NT2/D1 (cell line): Measurements from ENCODE around the gene INTS6L.

Experiments
- SUZ12 ChIP-seq: IDR thresholded peaks from 2 replicates; pipeline ENCODE4 v1.6.1; 2011; ENCODE audit not compliant: insufficient read length, insufficient read depth; ENCODE audit errors: extremely low read depth
- YY1 ChIP-seq: IDR thresholded peaks from 2 replicates; pipeline ENCODE4 v1.6.1; 2011; ENCODE audit not compliant: insufficient read length, insufficient read depth

GRCh38 chrX:135521405-135522131, 1.1 kb downstream of the INTS6L start:
- TF ChIP-seq SUZ12 (no peak), YY1 (no peak)
